Measurements from ENCODE around the gene CPO.

- TF ChIP-seq EZH2 (IDR thresholded peaks at IDR 0.05; ENCODE audit: low read length) (no peak), CTCF (optimal IDR thresholded peaks at IDR 0.05 in 1 of 3, IDR thresholded peaks at IDR 0.05 in 1 of 3, conservative IDR thresholded peaks at IDR 0.05 in 1 of 3; ENCODE audit: extremely low read depth in 1 of 3, insufficient read depth in 2 of 3, low read length in 3 of 3) (no peak)
These were observed 32.5 kb downstream of the CPO start for GRCh38 chr2:206971805-206972204.
